ENCODE data around the gene SGK1. TPM values are rescaled to one million over a fixed set of nuclear protein-coding genes. Genes with fewer than 3 reads are reported as not detected.

Gene SGK1
- total RNA-seq, 6 donors from 2014 or later: 118 to 426 (median 199) TPM

GRCh38 chr6:134289204-134289575, 28.7 kb downstream of the SGK1 start:
- 80 to 89% methylated on average over 1 of the region's 1 CpG for WGBS, 2 donors
- TF ChIP-seq EP300 (IDR thresholded peaks at IDR 0.05) (no peak), POLR2A (IDR thresholded peaks at IDR 0.05) (no peak), POLR2AphosphoS5 (IDR thresholded peaks at IDR 0.05) (no peak)
- TF ChIP-seq, protein P1, sequence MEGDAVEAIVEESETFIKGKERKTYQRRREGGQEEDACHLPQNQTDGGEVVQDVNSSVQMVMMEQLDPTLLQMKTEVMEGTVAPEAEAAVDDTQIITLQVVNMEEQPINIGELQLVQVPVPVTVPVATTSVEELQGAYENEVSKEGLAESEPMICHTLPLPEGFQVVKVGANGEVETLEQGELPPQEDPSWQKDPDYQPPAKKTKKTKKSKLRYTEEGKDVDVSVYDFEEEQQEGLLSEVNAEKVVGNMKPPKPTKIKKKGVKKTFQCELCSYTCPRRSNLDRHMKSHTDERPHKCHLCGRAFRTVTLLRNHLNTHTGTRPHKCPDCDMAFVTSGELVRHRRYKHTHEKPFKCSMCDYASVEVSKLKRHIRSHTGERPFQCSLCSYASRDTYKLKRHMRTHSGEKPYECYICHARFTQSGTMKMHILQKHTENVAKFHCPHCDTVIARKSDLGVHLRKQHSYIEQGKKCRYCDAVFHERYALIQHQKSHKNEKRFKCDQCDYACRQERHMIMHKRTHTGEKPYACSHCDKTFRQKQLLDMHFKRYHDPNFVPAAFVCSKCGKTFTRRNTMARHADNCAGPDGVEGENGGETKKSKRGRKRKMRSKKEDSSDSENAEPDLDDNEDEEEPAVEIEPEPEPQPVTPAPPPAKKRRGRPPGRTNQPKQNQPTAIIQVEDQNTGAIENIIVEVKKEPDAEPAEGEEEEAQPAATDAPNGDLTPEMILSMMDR (IDR thresholded peaks at IDR 0.05): no peak
- Histone ChIP-seq H3K4me3 (no peak overlapping the region), H3K9me3 (no peaks in the 10 kb centered on the region), H3K36me3 (no peaks in the 10 kb centered on the region), H3K4me1 (peaks cover 0 to 16% (median 5%) of the 10 kb centered on the region in 4 donors), H3K27me3 (no peaks in the 10 kb centered on the region), H3K27ac (peak overlapping the region; percentile 46 to 76 (median 64))
- DNase-seq (no peak), ATAC-seq (ENCODE audit: low FRiP score in 2 of 2) (no peak)

GRCh38 chr6:134288538-134289203, 29.2 kb downstream of the SGK1 start:
- ATAC-seq (ENCODE audit: low FRiP score in 2 of 2) (peak in 1 of 2 donors; percentile 82), DNase-seq (no peak)
- H3K27me3 ChIP-seq: no peaks in the 10 kb centered on the region
- H3K27ac ChIP-seq: peak overlapping the region; percentile 46 to 76 (median 64)
- peak in 1 of 4 donors; percentile 2 for TF ChIP-seq POLR2A (IDR thresholded peaks at IDR 0.05)
- TF ChIP-seq EP300 (IDR thresholded peaks at IDR 0.05): no peak
- 56 to 58% methylated on average over 3 of the region's 3 CpGs for WGBS, 2 donors
- H3K4me1 ChIP-seq: peaks cover 0 to 16% (median 5%) of the 10 kb centered on the region in 4 donors
- H3K36me3 ChIP-seq: no peaks in the 10 kb centered on the region
- H3K4me3 ChIP-seq: no peak overlapping the region
- no peaks in the 10 kb centered on the region for H3K9me3 ChIP-seq

- H3K4me3 ChIP-seq: no peak overlapping the region
- no peaks in the 10 kb centered on the region for H3K27me3 ChIP-seq
- 61 to 73% methylated on average over 2 of the region's 2 CpGs for WGBS, 2 donors
- ATAC-seq (ENCODE audit: low FRiP score in 2 of 2) (no peak), DNase-seq (no peak)
- no peaks in the 10 kb centered on the region for H3K36me3 ChIP-seq
- TF ChIP-seq EP300 (IDR thresholded peaks at IDR 0.05) (no peak), POLR2AphosphoS5 (IDR thresholded peaks at IDR 0.05) (no peak), POLR2A (IDR thresholded peaks at IDR 0.05) (peak in 1 of 4 donors; percentile 19)
- TF ChIP-seq, protein P1 (IDR thresholded peaks at IDR 0.05): no peak
- H3K27ac ChIP-seq: peak overlapping the region; percentile 46 to 76 (median 64)
- H3K4me1 ChIP-seq: peaks cover 0 to 16% (median 5%) of the 10 kb centered on the region in 4 donors
- H3K9me3 ChIP-seq: no peaks in the 10 kb centered on the region
Measured at GRCh38 chr6:134287859-134288537, 29.9 kb downstream of the SGK1 start.

DNA sequence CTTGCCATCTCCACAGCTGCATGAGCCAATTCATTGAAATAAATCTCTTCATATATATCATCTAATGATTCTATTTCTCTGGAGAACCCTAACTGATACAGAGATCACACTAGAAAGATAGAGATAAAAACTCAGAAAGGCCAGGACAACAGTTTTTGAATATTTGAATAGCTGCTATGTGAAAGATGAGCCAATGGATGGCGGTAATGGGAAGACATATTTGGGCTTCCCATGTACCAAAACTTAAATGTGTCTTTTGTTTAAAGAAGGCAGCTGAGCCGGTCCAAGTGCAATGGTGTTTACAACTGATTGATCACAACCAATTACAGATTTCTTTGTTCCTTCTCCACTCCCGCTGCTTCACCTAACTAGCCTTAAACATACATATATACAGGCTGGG, 35.1 kb downstream of the SGK1 start:
- no peak overlapping the region for H3K4me3 ChIP-seq
- H3K4me1 ChIP-seq: peaks cover 0 to 2% (median 0%) of the 10 kb centered on the region in 4 donors
- H3K36me3 ChIP-seq: no peaks in the 10 kb centered on the region
- TF ChIP-seq POLR2A (IDR thresholded peaks at IDR 0.05) (no peak), EP300 (IDR thresholded peaks at IDR 0.05) (no peak), POLR2AphosphoS5 (IDR thresholded peaks at IDR 0.05) (no peak)
- TF ChIP-seq, protein P1 (IDR thresholded peaks at IDR 0.05): no peak
- H3K27me3 ChIP-seq: no peaks in the 10 kb centered on the region
- no peak overlapping the region for H3K27ac ChIP-seq
- H3K9me3 ChIP-seq: no peaks in the 10 kb centered on the region
- DNase-seq (no peak), ATAC-seq (ENCODE audit: low FRiP score in 2 of 2) (no peak)
- WGBS, 2 donors: 79 to 93% methylated on average over 3 of the region's 3 CpGs

GRCh38 chr6:134281388-134281787, 36.5 kb downstream of the SGK1 start:
- Histone ChIP-seq H3K27me3 (no peaks in the 10 kb centered on the region), H3K4me3 (no peak overlapping the region), H3K4me1 (no peaks in the 10 kb centered on the region), H3K36me3 (no peaks in the 10 kb centered on the region), H3K9me3 (no peaks in the 10 kb centered on the region), H3K27ac (no peak overlapping the region)
- TF ChIP-seq POLR2A (IDR thresholded peaks at IDR 0.05): no peak
- no peak for TF ChIP-seq POLR2AphosphoS5 (IDR thresholded peaks at IDR 0.05)
- TF ChIP-seq EP300 (IDR thresholded peaks at IDR 0.05): no peak
- TF ChIP-seq, protein P1 (IDR thresholded peaks at IDR 0.05): no peak
- WGBS, 2 donors: 91 to 96% methylated on average over 6 of the region's 6 CpGs
- DNase-seq (no peak), ATAC-seq (ENCODE audit: low FRiP score in 2 of 2) (no peak)
